CD4-positive, alpha-beta T cell (primary cell): ENCODE results near the gene ZNF276. TPM values are rescaled to one million over a fixed set of nuclear protein-coding genes. Genes with fewer than 3 reads are reported as not detected.

ENCODE experiments used
- ATAC-seq: fragments of 200-7000 bp; cut with Tn5 transposase; one replicate; pipeline ENCODE4 v1.10.0; 2022; ENCODE audit warnings: mild to moderate bottlenecking; ENCODE audit not compliant: poor library complexity
- CTCF ChIA-PET: fragments of 350-600 bp; sonication (Branson Sonifier 250); formaldehyde crosslinking; loops from one replicate; lab custom pipeline; 2021; ENCODE audit warnings: antibody characterized with exemption, inconsistent platforms; lab: Charles Lee
- POLR2A ChIA-PET: fragments of 350-600 bp; sonication (Branson Sonifier 250); formaldehyde crosslinking; loops from one replicate; lab custom pipeline; 2021; ENCODE audit warnings: antibody characterized with exemption, inconsistent platforms; lab: Charles Lee
- DNase-seq, 14 experiments: peaks; one replicate each; pipeline ENCODE4 v3.0.0-alpha.2; 2013 to 2020; ENCODE audit warnings: mixed read lengths in 2 of 14
- H3K27ac ChIP-seq, 2 donors: one replicate each; pipeline versions ENCODE4 v1.5.1 to v1.7.0; 2013; ENCODE audit warnings: low read length in 2 of 2, low read depth in 1 of 2, mild to moderate bottlenecking in 1 of 2
- H3K27me3 ChIP-seq, 2 experiments: 1 replicate in 1 of 2; 2 replicates in 1 of 2; pipeline versions ENCODE4 v1.6.1 to v1.7.0; 2013; ENCODE audit warnings: low read length in 2 of 2, control low read depth in 1 of 2, mild to moderate bottlenecking in 1 of 2, moderate library complexity in 1 of 2; ENCODE audit not compliant: insufficient read depth in 2 of 2, control insufficient read depth in 1 of 2
- H3K36me3 ChIP-seq: one replicate; pipeline ENCODE4 v1.6.1; 2013; ENCODE audit warnings: low read length, control low read depth; ENCODE audit not compliant: insufficient read depth
- H3K4me1 ChIP-seq: one replicate; pipeline ENCODE4 v1.6.1; 2013; ENCODE audit warnings: low read length, control low read depth; ENCODE audit not compliant: insufficient read depth
- H3K4me3 ChIP-seq: one replicate; pipeline ENCODE4 v1.5.1; 2013; ENCODE audit warnings: mild to moderate bottlenecking, low read length, moderate library complexity
- H3K9me3 ChIP-seq, 2 experiments: 1 replicate in 1 of 2; 2 replicates in 1 of 2; pipeline versions ENCODE4 v1.6.1 to v1.7.0; 2013; ENCODE audit warnings: low read length in 2 of 2, mild to moderate bottlenecking in 2 of 2, control low read depth in 1 of 2, moderate library complexity in 1 of 2; ENCODE audit not compliant: control insufficient read depth in 1 of 2, insufficient read depth in 1 of 2
- H3K27ac Mint-ChIP-seq: one replicate; pipeline ENCODE4 v1.8.0; 2020; ENCODE audit warnings: mixed read lengths
- H3K27me3 Mint-ChIP-seq: one replicate; pipeline ENCODE4 v1.8.0; 2021; ENCODE audit warnings: mixed read lengths
- H3K36me3 Mint-ChIP-seq: one replicate; pipeline ENCODE4 v1.8.0; 2021; ENCODE audit warnings: low read depth, mixed read lengths
- H3K4me1 Mint-ChIP-seq: one replicate; pipeline ENCODE4 v1.8.0; 2021; ENCODE audit warnings: low read depth, mixed read lengths
- H3K4me3 Mint-ChIP-seq: one replicate; pipeline ENCODE4 v1.8.0; 2020; ENCODE audit warnings: mild to moderate bottlenecking, mixed read lengths
- H3K9me3 Mint-ChIP-seq: one replicate; pipeline ENCODE4 v1.8.0; 2020; ENCODE audit warnings: mixed read lengths
- CTCF ChIP-seq: fragments of 200-600 bp; IDR thresholded peaks from one replicate; pipeline ENCODE4 v1.8.0; 2022; ENCODE audit warnings: antibody characterized with exemption, mild to moderate bottlenecking
- intact Hi-C, 2 experiments: fragments of 100-400 bp; cut with DNase I in 1 of 2; cut with micrococcal nuclease in 1 of 2; formaldehyde crosslinking; loops; one replicate each; pipeline versions ENCODE4 v1.15.1 to v1.9.0; 2023 to 2025; cut with DNase I, micrococcal nuclease
- total RNA-seq, 174 experiments: library from RNA in 2 of 174; stranded (reverse) in 2 of 174; gene quantifications; one replicate each; pipeline ENCODE4 v1.2.3 and lab custom pipeline; 2021 to 2026

The ZNF276 gene
- total RNA-seq, 2 experiments from 2014 or later: 127 to 137 TPM

GRCh38 chr16:89742948-89743347 is 21.6 kb downstream of the ZNF276 start:
- H3K4me3 ChIP-seq: no peak overlapping the region
- intact Hi-C loops: no loop called here
- CTCF ChIA-PET: interaction anchor here (0.7 to 1.7 kb wide), 2 partner anchors 18 to 48 kb away, joined by 4 read pairs; no protein-coding TSS in a partner anchor
- H3K9me3 Mint-ChIP-seq: no peaks in the 10 kb centered on the region
- H3K4me1 ChIP-seq: peaks cover 57% of the 10 kb centered on the region
- TF ChIP-seq CTCF: no peak
- ATAC-seq (no peak), DNase-seq (no peak)
- peak overlapping the region; percentile 78 for H3K27ac Mint-ChIP-seq
- H3K36me3 ChIP-seq: peaks cover 45% of the 10 kb centered on the region
- peak overlapping the region in 1 of 2 donors; percentile 25 for H3K27ac ChIP-seq
- POLR2A ChIA-PET: interaction anchor here (0.6 to 6.9 kb wide), 6 partner anchors 12 to 121 kb away, joined by 3 to 63 read pairs (median 8); no protein-coding TSS in a partner anchor
- no peaks in the 10 kb centered on the region for H3K9me3 ChIP-seq
- H3K4me1 Mint-ChIP-seq: peaks cover 23% of the 10 kb centered on the region
- no peaks in the 10 kb centered on the region for H3K27me3 Mint-ChIP-seq
- H3K27me3 ChIP-seq: no peaks in the 10 kb centered on the region
- peaks cover 42% of the 10 kb centered on the region for H3K36me3 Mint-ChIP-seq
- no peak overlapping the region for H3K4me3 Mint-ChIP-seq

- H3K4me3 Mint-ChIP-seq: no peak overlapping the region
Observed at GRCh38 chr16:89744813-89745212, 23.5 kb downstream of the ZNF276 start.

GRCh38 chr16:89746043-89746442 is 24.7 kb downstream of the ZNF276 start:
- no peaks in the 10 kb centered on the region for H3K27me3 ChIP-seq
- DNase-seq (no peak), ATAC-seq (no peak)
- H3K36me3 ChIP-seq: peaks cover 23% of the 10 kb centered on the region
- no peak overlapping the region for H3K4me3 ChIP-seq
- ChIA-PET POLR2A (interaction anchor here (0.8 to 1.2 kb wide), 2 partner anchors 15 to 23 kb away, joined by 3 read pairs; no protein-coding TSS in a partner anchor), CTCF (no interaction called here)
- no peak overlapping the region for H3K27ac ChIP-seq
- peak overlapping the region; percentile 51 for H3K27ac Mint-ChIP-seq
- peaks cover 48% of the 10 kb centered on the region for H3K4me1 ChIP-seq
- H3K9me3 ChIP-seq: no peaks in the 10 kb centered on the region
- H3K4me3 Mint-ChIP-seq: no peak overlapping the region
- no peaks in the 10 kb centered on the region for H3K9me3 Mint-ChIP-seq
- no peaks in the 10 kb centered on the region for H3K27me3 Mint-ChIP-seq
- peaks cover 16% of the 10 kb centered on the region for H3K4me1 Mint-ChIP-seq
- intact Hi-C loops: loop anchor here in 1 of 2 experiments (5.0 kb wide), 1 partner anchor 36 kb away; no protein-coding TSS in a partner anchor
- peaks cover 11% of the 10 kb centered on the region for H3K36me3 Mint-ChIP-seq
- TF ChIP-seq CTCF: no peak

More at GRCh38 chr16:89744813-89745212, 23.5 kb downstream of the ZNF276 start:
- Histone ChIP-seq H3K4me1 (peaks cover 47% of the 10 kb centered on the region), H3K27ac (no peak overlapping the region), H3K4me3 (no peak overlapping the region), H3K36me3 (peaks cover 31% of the 10 kb centered on the region), H3K9me3 (no peaks in the 10 kb centered on the region), H3K27me3 (no peaks in the 10 kb centered on the region)
- H3K4me1 Mint-ChIP-seq: peaks cover 15% of the 10 kb centered on the region
- TF ChIP-seq CTCF: no peak
- ChIA-PET POLR2A (interaction anchor here (1.5 to 6.9 kb wide), 2 partner anchors 21 to 39 kb away, joined by 4 to 63 read pairs; no protein-coding TSS in a partner anchor), CTCF (interaction anchor here (1.0 to 1.7 kb wide), 2 partner anchors 16 to 18 kb away, joined by 4 to 5 read pairs; no protein-coding TSS in a partner anchor)
- ATAC-seq (no peak), DNase-seq (no peak)
- no peaks in the 10 kb centered on the region for H3K27me3 Mint-ChIP-seq
- H3K27ac Mint-ChIP-seq: peak overlapping the region; percentile 14
- intact Hi-C loops: loop anchor here in 1 of 2 experiments (5.0 kb wide), 1 partner anchor 37 kb away; no protein-coding TSS in a partner anchor
- no peaks in the 10 kb centered on the region for H3K9me3 Mint-ChIP-seq
- H3K36me3 Mint-ChIP-seq: peaks cover 24% of the 10 kb centered on the region
